ENCODE measurements around the gene NPPA.
A peak's percentile ranks its signal among the peaks of the same experiment; 100 is the strongest.
"Not testable (repeated sequence)": the region's sequence is repeated elsewhere in the genome, so short reads cannot be mapped to it uniquely, and the experiment has no call there.

NPPA gene

GRCh38 chr1:11847667-11848372, at the start of gene NPPA:
Gene NPPA, minus strand, starts transcription at chr1:11847783. Its CDS starts 99 bp downstream, at chr1:11847684.
- CTCF ChIA-PET = interaction anchor here (0.8 to 3.7 kb wide), 3 partner anchors 10 to 811 kb away, joined by 3 to 15 read pairs (median 3); no protein-coding TSS in a partner anchor
- DNase-seq (ENCODE audit: low read depth, low spot score) = no peak
- POLR2A ChIA-PET = interaction anchor here (1.4 kb wide), 1 partner anchor 61 kb away, joined by 5 read pairs; no protein-coding TSS in a partner anchor

GRCh38 chr1:11894501-11894900, 46.9 kb upstream of the NPPA start:
- CTCF ChIA-PET = interaction anchor here (0.8 to 5.0 kb wide), 7 partner anchors 12 to 857 kb away, joined by 3 to 51 read pairs (median 4); no protein-coding TSS in a partner anchor
- not testable (repeated sequence) for H3K4me3 ChIP-seq (ENCODE audit: low read depth, low read length); DNase-seq (ENCODE audit: low read depth, low spot score)
- POLR2A ChIA-PET = interaction anchor here (1.0 kb wide), 1 partner anchor 14 kb away, joined by 3 read pairs; no protein-coding TSS in a partner anchor

More at GRCh38 chr1:11847667-11848372, at the start of gene NPPA:
- TF ChIP-seq CTCF (IDR thresholded peaks at IDR 0.05; ENCODE audit: insufficient read depth, low read length, missing control alignments) = no peak
- H3K4me3 ChIP-seq (ENCODE audit: low read depth, low read length) = no peak within 1 kb of the TSS

- DNase-seq (ENCODE audit: low read depth, low spot score) = no peak
- POLR2A ChIA-PET = no interaction called here
- CTCF ChIA-PET = interaction anchor here (1.2 to 5.0 kb wide), 12 partner anchors 11 to 856 kb away, joined by 3 to 51 read pairs (median 7); no protein-coding TSS in a partner anchor
- H3K4me3 ChIP-seq (ENCODE audit: low read depth, low read length) = no peak overlapping the region
- TF ChIP-seq CTCF (IDR thresholded peaks at IDR 0.05; ENCODE audit: insufficient read depth, low read length, missing control alignments) = peak; percentile 92
Measured at GRCh38 chr1:11893907-11894251, 46.3 kb upstream of the NPPA start.

GRCh38 chr1:11891433-11892186, 44.0 kb upstream of the NPPA start:
- POLR2A ChIA-PET = no interaction called here
- CTCF ChIA-PET = interaction anchor here (0.9 to 5.0 kb wide), 7 partner anchors 11 to 854 kb away, joined by 3 to 51 read pairs (median 6); no protein-coding TSS in a partner anchor
- H3K4me3 ChIP-seq (ENCODE audit: low read depth, low read length) = no peak overlapping the region
- TF ChIP-seq CTCF (IDR thresholded peaks at IDR 0.05; ENCODE audit: insufficient read depth, low read length, missing control alignments) = no peak
- DNase-seq (ENCODE audit: low read depth, low spot score) = no peak

GRCh38 chr1:11888877-11889208, 41.3 kb upstream of the NPPA start:
- POLR2A ChIA-PET = no interaction called here
- CTCF ChIA-PET = no interaction called here
- H3K4me3 ChIP-seq (ENCODE audit: low read depth, low read length) = no peak overlapping the region
- no peak for DNase-seq (ENCODE audit: low read depth, low spot score)
- TF ChIP-seq CTCF (IDR thresholded peaks at IDR 0.05; ENCODE audit: insufficient read depth, low read length, missing control alignments) = no peak

- no peak for TF ChIP-seq CTCF (IDR thresholded peaks at IDR 0.05; ENCODE audit: insufficient read depth, low read length, missing control alignments)
- ChIA-PET POLR2A (interaction anchor here (1.1 kb wide), 1 partner anchor 19 kb away, joined by 3 read pairs; no protein-coding TSS in a partner anchor), CTCF (interaction anchor here (1.3 kb wide), 1 partner anchor 9 kb away, joined by 3 read pairs; no protein-coding TSS in a partner anchor)
- H3K4me3 ChIP-seq (ENCODE audit: low read depth, low read length) = no peak overlapping the region
- DNase-seq (ENCODE audit: low read depth, low spot score) = no peak
Measured at GRCh38 chr1:11888206-11888876, 40.8 kb upstream of the NPPA start.

Measured in AG04449 (cell line).